Fibroblast of skin of right biceps (primary cell): ENCODE results near the gene BLOC1S6.
A peak's percentile ranks its signal among the peaks of the same experiment; 100 is the strongest.

ENCODE experiments used
- DNase-seq: peaks from one replicate; pipeline ENCODE4 v3.0.0-alpha.2; 2013

BLOC1S6 gene

DNA sequence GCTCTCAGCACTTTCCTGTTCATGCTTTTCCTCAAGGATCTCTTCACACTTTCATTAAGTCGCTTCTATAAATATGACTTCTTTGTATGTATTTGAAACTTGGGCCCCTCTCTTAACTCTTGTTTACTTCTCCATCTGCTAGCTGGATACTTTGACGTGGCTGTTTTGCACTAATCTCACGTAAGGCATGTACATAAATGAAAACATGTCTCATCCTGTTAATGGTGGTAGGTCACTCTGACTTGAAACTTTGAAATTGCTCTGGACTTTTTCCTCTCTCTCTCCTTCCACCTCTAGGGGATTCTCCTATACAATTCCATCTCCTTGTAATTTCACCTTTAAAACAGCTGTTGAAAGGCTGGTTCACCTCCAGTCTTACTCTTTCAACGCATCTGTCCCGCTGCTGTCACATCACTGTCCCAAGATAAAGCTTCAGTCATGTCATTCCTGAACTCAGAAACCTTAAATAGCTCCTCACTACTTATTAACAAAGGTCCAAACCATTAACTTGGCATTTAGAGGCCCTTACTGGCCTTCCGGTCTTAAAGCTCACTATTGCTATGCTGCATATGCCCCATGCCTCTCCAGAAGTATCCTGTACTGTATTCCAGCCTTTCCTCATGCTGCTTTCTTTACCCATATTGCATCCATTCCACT is 1.2 kb downstream of the BLOC1S6 start:
- DNase-seq: peak; percentile 6

DNA sequence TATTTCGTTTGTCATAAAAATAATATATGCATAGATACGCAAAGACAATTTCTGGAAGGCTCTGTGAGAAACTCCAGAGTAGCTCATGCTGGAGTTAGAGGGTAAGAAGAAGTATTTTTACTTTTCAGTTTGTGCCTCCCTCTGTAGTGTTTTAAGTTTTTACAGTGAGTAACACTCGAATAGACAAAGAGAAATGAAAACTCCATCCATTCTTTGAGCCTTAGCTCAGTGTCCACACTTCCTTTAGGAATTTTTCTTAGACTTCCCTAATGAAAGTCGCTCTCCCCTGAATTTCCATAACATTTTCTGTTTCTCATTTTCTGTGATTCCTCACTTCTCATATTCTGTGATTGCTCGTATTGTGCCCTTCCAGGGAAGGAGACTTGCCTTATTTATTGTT is 2.1 kb downstream of the BLOC1S6 start:
- DNase-seq: peak; percentile 13

DNA sequence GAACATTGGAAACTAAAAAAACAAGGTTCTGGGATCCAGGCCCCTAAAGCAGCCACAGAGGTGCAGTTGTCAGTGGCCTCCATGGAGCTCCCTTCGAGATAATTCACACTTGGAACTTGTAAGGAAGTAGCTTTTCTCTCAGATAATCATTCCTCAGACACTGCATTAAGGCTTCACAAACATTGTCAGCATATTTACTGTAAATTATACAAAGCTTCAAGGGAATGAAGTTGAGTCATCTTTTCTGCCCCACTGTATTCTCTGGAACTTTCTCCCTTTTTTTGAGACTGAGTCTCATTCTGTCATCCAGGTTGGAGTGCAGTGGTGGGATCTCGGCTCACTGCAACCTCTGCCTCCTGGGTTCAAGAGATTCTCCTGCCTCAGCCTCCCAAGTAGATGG is 7.1 kb downstream of the BLOC1S6 start:
- peak; percentile 14 for DNase-seq

DNA sequence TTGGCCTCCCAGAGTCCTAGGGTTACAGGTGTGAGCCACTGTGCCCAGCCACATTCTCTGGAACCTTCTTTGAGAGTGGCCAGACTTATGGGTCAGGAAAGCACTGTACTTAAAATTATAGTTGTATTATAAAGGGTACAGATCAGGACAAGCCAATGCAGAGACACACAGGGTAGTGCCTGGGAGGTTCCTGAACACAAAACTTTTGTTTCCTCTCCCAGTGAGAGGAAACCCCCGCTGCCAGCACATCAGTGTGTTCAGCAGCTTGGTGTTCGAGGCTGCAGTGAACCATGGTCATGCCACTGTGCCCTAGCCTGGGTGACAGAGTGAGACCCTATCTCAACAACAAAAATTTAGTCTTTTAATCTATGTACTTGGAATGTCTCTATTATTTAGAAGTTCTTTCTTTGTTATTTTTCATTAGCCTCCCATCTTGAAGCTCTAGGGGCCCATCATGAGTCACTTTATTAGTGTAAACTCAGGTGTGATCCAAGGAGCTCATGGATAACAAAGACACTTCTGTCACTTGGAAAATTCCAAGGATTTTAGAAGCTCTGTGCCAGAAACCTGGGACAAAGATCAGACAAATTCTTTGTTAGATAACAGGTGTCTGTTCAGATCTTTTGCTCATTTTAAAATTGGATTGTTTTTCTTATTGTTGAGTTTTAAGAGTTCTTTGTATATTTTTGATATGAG is 7.8 kb downstream of the BLOC1S6 start:
- DNase-seq: no peak

DNA sequence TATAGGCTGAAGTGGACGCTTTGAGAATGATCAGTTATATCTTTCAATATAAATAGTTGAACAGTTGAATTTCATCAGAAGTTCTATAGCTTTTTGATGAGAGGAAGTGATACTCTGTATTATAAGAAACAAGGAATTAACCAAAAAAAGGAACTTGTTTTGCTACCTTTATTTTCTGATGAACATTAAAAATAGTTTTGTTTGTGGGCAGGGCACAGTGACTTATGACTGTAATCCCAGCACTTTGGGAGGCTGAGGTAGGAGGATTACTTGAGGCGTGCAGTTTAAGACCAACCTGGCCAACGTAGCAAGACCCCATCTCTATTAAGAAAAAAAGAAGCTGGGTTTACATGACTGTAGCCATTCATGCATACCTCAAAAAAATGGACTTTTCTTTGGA is 16.7 kb downstream of the BLOC1S6 start:
- no peak for DNase-seq

DNA sequence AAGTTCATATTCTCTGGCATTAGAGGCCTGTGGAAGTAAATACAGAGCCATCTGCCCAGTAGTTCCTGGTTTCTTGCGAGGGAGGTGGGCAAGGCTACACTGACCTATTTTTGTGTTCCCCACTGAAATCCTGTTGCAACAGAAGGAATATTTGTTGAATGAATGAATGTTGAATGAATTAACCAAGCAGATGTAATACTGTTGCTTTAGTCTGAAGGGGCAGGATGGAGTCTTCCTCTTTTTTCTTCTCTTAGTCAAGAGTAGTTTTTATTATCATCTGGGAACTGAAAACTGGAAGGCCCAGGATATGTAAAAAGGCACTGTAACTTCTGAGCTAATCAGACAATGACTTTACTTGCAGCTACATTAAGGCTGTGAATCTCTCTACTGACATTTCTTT is 17.1 kb downstream of the BLOC1S6 start:
- no peak for DNase-seq

DNA sequence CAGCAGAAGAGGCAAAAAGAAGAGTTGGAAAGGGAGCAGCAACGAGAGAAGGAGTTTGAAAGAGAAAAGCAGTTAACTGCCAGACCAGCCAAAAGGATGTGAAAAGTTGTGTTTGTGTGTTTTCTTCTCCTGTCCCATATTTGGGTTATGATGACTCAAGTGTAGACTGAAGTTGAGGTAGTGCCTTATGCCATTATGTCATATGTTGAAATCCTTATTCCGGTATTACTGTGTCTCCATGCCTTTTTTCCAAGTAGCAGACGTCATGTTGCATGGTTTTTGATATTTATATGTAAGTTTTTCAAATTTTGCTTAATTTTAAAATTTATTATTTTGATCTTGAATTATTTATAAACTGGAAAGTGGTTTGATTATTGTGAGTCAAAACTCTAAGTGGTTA is 19.2 kb downstream of the BLOC1S6 start:
- DNase-seq: no peak

DNA sequence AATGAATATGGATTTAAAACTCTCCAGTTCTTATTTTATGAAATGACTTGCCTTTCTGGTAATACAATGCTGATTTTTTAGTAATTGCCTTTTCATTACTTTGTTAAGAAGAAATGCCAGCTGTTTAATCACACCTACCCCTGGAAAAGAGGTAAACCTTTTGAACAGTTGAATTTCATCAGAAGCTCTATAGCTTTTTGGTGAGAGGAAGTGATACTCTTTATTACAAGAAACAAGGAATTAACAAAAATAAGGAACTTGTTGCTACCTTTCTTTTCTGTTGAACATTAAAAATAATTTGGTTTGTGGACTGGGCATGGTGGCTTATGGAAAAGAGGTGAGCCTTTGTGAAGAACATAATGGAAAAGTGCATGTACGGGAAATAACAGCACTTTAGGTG is 19.7 kb downstream of the BLOC1S6 start:
- DNase-seq: no peak

DNA sequence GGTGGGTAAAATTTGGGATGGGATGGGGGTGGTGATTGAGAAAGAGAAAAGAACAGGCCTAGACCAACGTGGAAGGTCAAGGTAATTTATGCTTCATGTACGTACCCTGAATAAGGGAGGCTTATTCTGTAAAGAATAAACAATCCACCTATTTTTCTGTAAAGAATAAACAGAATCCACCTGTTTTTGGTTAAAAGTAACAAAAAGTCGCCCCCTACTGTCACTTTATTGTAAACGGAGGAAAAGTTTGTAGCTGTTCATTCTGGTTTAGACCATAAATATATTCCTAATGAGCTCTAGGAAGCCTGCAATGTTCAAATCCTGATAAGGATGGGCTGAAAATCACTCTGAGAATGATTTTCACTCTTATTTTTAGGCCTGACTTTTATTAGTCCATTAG is 24.1 kb downstream of the BLOC1S6 start:
- DNase-seq: no peak

DNA sequence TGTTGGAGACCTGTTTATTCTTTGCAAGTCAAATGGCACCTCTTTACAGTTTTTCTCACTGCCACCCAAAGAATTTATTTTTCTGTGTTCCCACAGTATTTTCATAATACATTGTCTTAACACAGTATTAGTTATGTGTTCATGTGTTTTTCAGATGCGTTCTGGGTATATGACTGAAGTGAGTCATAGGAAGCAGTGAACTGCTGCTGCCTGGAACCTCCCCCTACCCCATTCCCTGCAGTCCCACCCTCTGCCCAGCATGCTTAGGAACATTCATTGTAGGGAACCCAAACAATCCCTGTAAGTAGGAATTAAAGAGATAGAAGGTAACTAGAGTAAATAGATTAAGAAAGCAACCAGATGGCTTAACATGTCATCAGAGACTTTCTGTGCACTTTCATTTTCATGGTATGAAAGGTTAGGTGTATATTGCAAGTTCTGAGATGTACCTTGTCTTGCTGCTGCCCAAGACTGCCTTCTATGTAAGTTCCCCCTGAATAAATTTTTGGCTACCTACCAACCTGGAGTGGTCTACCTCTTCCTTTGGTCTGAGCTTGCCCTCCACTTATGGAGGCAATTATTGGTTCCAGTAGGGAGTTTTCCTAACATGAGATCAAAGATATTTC is 25.7 kb downstream of the BLOC1S6 start:
- peak; percentile 52 for DNase-seq

DNA sequence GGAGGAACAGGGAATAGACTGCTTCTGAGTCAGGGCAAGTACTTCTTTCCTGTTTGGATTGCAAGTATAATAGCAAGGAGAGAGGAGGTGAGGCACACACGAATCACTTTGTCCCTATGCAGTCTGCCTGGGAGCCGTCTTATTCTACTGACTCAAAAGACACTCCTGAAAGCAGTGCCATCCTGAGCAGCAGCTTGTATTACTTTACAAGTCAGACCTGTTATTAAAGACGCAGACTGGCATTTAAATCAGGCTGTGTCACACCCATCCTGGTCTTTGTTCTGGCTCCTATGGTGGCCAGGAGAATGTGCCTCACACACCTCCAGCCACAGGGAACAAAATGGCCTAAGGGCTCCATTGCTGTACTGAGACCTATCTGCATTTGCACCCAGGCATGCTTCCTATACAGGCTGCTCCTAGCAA is 29.7 kb downstream of the BLOC1S6 start:
- DNase-seq: peak; percentile 28

DNA sequence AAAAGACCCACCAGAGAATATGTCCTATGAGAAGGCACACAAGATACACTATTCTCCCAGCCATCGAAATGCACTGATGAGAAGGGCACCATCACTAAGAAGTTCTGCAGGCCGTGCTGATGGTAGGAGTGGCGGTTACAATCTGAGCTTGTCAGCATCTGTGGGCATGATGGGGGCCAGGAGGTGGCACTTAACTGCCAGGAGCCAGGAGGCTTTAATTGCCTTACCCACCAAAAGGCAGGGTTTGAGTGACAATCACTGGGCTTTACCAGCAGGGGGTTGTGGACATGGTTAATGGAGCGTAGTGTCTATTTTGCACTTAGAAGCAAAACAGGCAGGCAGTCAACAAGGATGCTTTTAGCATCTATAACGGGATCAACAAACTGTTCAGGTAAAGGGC is 31.6 kb downstream of the BLOC1S6 start:
- no peak for DNase-seq

DNA sequence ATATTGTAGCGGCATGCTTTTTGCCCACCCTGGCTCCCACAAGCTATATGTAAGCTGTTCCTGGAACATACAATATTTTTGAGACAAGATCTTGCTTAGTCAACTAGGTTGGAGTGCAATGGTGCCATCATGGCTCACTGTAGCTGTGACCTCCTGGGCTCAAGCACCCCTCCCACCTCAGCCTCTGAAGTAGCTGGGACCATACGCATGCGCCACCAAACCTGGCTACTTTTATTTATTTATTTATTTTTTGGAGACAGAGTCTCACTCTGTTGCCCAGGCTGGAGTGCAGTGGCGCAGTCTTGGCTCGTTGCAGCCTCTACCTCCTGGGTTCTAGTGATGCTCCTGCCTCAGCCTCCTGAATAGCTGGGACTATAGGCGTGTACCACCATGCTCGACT is 41.0 kb downstream of the BLOC1S6 start:
- no peak for DNase-seq

DNA sequence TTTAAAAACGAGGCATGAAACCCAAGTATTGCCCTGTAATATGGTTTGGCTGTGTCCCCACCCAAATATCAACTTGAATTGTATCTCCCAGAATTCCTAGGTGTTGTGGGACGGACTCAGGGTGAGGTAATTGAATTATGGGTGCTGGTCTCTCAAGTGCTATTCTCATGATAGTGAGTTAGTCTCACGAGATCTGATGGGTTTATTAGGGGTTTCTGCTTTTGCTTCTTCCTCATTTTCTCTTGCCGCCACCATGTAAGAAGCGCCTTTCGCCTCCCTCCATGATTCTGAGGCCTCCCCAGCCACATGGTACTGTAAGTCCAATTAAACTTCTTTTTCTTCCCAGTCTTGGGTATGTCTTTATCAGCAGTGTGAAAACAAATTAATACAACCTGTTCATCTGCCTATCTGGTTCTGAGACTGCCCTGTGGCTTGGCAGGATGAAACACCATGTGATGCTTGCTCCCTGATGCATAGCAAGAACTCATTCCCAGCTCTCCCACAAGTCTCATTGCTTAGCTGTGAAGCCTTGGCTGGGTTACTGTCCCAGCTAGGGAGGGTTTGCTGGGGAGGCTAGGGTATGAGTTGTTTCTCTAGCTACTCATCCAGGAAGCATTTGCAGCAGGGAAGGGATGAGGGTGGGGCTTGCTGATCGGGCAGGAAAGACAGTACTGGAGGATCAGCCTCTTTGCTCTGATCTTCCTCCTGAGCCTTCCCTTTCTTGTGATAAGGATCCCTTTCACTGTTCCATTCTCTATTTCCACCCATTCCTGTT is 43.9 kb downstream of the BLOC1S6 start:
- DNase-seq: peak; percentile 92

DNA sequence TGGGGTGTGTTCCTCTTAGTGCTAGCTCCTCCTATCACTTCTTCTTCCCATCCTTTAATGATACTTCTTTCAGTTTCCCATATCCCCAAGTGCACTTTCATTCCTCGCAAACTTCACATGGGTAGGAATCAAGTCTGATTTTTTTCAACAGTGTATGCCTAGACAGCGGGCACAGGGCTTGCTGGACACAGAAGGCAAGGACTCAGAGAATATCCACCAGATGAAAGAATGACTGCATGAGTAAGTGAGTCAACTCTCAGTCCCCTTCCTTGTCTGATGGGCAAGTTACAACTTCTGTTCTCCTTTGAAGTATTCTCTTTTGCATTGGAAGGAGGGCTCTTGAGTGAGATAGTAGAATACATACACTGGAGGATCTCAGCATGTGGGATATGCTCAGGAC is 44.6 kb downstream of the BLOC1S6 start:
- DNase-seq: peak; percentile 18

DNA sequence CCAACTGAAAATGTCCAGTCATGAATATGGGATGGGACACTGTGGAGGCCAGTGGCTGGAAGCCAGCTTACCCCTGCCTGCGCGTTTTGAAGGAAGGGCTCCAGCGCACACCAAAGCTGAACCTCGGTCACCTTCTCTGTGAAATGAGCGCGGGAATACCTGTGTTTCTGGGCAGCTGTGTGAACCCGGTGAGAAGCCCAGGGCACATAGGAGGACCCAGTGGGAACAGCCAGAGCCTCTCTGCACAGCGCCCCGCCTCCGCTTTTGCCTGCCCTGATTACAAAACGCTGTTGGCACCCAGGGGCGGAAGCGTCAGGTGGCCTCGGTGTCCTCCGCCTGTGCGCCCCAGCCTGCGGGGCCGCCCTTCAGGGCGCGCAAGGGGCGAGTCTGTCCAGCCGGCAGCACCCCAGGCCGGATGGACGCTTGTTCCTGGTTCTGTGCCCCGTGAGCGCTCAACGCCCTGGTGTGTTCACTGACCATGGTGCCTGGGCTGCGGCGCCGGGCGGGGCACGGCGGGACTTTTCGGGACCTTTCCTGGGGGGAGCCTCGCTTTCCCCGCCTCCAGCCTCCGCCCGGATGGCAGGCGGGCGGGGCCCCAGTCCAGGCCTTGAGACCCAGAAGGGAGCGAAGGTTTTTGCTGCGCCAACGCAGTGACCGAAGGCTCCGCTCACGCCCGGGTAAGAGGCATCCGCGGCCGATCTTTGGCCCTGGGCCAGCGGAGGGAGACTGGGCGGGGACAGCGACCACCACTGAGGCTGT is 47.4 kb downstream of the BLOC1S6 start, which contains the start of gene SQOR:
TSS of gene SQOR (plus strand) at position 598 of the 759 bp plus-strand sequence. CDS start 23,895 bp downstream, outside the sequence.
- DNase-seq: peak; percentile 20

DNA sequence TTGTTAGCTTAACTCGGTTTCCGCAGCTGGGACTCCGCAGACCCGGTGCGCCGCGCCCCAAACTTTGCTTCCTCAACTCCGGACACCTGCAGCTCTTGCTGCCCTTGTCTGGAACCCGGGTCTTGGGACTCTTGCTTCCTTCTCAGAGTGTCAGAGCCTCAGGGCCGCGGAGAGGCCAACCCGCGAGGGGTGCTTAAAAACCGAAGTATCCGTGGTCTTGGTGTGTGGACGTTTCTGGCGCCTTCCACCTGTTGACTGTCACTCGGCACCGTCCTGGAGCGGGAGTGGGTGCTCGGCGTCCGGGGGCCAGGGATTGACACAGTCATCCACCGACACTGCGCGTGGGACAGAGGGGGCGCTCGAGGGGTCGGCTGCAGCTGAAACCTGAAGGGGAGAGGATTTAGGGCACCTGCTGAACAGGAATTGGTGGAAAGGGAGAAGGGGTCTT is 48.0 kb downstream of the BLOC1S6 start:
- no peak for DNase-seq

DNA sequence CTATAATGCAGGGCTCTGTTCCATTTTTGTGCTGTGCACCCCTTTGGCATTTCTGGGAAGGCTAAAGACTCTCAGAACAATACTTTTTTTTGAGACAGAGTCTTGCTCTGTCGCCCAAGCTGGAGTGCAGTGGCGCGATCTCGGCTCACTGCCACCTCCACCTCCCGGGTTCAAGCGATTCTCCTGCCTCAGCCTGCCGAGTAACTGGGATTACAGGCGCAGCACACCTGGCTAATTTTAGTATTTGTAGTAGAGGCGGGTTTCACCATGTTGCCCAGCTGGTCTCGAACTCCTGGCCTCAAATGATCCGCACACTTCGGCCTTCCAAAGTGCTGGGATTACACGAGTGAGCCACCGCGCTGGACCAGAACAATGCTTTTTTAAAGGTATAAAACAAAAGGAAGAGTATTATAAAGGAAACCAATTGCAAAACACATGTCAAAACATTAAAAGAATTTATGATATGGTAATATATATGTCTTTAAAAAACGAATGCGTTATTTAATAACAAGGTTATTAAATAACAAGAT is 48.6 kb downstream of the BLOC1S6 start:
- no peak for DNase-seq

DNA sequence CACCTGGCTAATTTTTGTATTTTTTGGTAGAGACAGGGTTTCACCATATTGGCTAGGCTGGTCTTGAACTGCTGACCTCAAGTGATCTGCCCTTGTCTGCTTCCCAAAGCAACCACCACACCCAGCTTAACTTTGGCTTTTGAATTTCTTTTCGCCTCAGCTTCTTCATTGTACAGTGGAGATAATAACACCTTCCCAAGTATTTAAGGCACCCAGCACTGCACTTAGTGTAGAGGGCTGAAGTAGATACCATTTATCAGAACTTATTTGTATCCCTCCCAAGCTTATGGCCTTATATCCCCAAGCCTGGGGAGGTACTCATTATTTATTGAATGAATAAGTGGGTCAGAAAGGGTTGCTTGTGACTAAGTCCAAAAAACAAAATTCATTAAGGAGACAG is 50.0 kb downstream of the BLOC1S6 start:
- DNase-seq: no peak

DNA sequence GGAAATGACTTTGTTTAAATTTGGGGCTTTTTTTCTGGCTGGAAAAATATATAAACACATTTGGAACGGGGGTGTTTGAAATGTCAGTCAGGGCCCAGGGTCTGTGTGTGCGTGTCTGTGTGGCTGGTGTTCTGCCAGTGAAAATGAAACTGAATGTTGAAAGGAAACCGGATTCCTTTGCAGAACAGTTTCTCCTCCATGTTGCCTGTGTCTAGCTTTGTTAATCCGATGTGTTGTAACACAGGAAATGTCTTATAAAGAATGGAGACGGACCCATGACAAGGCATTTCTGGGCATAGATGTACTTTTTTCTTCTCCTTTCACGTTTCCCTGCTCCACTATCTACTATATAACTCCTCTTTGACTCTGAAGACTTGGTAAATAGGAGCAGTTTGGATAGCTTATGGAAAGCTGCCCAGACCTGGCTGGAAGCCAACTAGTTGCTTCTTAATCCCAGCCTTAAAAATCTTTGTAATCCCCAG is 50.4 kb downstream of the BLOC1S6 start:
- DNase-seq: peak; percentile 84

DNA sequence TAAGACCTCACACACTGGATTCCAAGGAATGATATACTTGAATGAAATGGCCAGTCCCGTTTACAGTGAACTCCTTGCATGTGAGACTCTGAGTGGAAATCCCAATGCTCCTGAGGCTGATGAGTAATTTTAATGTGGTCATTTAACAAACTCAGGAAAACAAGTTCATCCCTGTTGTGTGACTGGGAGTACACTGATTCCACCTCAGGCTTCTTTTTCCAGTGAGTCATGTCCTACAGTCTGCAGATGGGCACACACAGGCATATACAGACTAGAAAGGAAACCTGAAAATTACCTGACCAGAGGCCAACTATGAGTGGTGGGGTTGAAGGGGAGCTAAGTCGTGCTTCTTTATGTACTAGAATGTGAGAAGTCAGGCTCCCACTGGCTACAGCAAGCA is 53.4 kb downstream of the BLOC1S6 start:
- DNase-seq: peak; percentile 90

DNA sequence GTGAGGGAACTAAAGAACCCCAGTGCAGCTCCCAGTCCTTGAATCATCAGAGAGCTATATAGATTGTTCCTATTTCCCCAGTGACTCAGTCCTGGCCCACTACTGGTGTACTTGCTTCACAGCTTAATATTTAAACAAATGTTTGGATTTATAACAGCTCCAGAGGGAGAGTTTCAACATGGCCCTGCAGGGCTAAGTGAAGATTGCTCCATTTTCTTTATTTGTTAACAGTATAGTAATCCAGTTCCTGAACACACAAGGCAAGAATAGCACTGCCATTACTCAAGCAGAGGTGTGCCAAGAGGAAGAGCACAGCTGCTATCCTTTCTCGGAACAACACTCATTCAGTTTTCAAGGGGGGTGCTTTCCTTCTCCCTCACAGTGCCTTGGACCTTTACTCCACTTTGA is 54.2 kb downstream of the BLOC1S6 start:
- DNase-seq: peak; percentile 87
